A549 (cell line): ENCODE data around the gene MDC1. TPM values are rescaled to one million over a fixed set of nuclear protein-coding genes. Genes with fewer than 3 reads are reported as not detected.
A peak's percentile ranks its signal among the peaks of the same experiment; 100 is the strongest.

Experiments
- ATAC-seq, 2 experiments: fragments of 200-7000 bp in 1 of 2; fragments of >200 bp in 1 of 2; cut with Nextera tagmentation in 1 of 2; cut with Tn5 transposase in 1 of 2; 3 replicates each; pipeline versions ENCODE4 v1.8.0 to v1.9.1; 2018 to 2020; ENCODE audit warnings: mild to moderate bottlenecking in 1 of 2, moderate library complexity in 1 of 2
- CTCF ChIA-PET: fragments of 300-600 bp; sonication (Branson Sonifier 250); formaldehyde crosslinking; extraction: SDS; loops from one replicate; lab custom pipeline; 2021; ENCODE audit warnings: antibody characterized with exemption, inconsistent platforms; lab: Yijun Ruan, JAX
- POLR2A ChIA-PET: fragments of 350-600 bp; formaldehyde crosslinking; extraction: SDS; loops from one replicate; lab custom pipeline; 2021; ENCODE audit warnings: antibody characterized with exemption, inconsistent platforms; lab: Yijun Ruan, JAX
- DNase-seq, 2 experiments: peaks; one replicate each; pipeline versions ENCODE4 v3.0.0 to v3.0.0-alpha.2; 2011 to 2016; ENCODE audit warnings: low read depth in 1 of 2, low spot score in 1 of 2
- FAIRE-seq: peaks from 2 replicates; lab custom pipeline; 2011; peaks lifted over from hg19 to GRCh38; lab: Jason Lieb, UNC
- H3K27ac ChIP-seq, 2 experiments: fragments of >200 bp; sonication (Bioruptor Twin); formaldehyde crosslinking; 3 replicates each; pipeline ENCODE4 v1.5.1; 2016 to 2017
- H3K4me1 ChIP-seq: fragments of >200 bp; sonication (Bioruptor Twin); formaldehyde crosslinking; 3 replicates; pipeline ENCODE4 v1.6.1; 2016
- H3K4me2 ChIP-seq: fragments of >200 bp; sonication (Bioruptor Twin); formaldehyde crosslinking; 3 replicates; pipeline ENCODE4 v1.6.1; 2016
- H3K4me3 ChIP-seq: fragments of >200 bp; sonication (Bioruptor Twin); formaldehyde crosslinking; 3 replicates; pipeline ENCODE4 v1.5.1; 2016
- H3K9me3 ChIP-seq: fragments of >200 bp; sonication (Bioruptor Twin); formaldehyde crosslinking; 3 replicates; pipeline ENCODE4 v1.6.1; 2016
- CEBPB ChIP-seq, 2 experiments: fragments of >200 bp in 1 of 2; sonication (Bioruptor Twin) in 1 of 2; formaldehyde crosslinking in 1 of 2; IDR thresholded peaks; 2 replicates each; pipeline ENCODE4 v1.6.1; 2012 to 2016
- CHD2 ChIP-seq: fragments of 150-350 bp; IDR thresholded peaks from 2 replicates; pipeline ENCODE4 v1.6.1; 2014; ENCODE audit warnings: low read length; ENCODE audit not compliant: partially characterized antibody
- ESRRA ChIP-seq: fragments of 150-350 bp; IDR thresholded peaks from 2 replicates; pipeline ENCODE4 v1.6.1; 2014; ENCODE audit warnings: mild to moderate bottlenecking, low read length, borderline replicate concordance
- FOSB ChIP-seq: fragments of 250-450 bp; sonication (Bioruptor Pico); IDR thresholded peaks from 2 replicates; pipeline ENCODE4 v1.5.0; 2020; ENCODE audit warnings: mild to moderate bottlenecking, moderate library complexity
- FOSL2 ChIP-seq, 2 experiments: fragments of 450-650 bp in 1 of 2; fragments of >200 bp in 1 of 2; sonication (Bioruptor Twin) in 1 of 2; formaldehyde crosslinking; IDR thresholded peaks; 2 replicates each; pipeline versions ENCODE4 v1.5.0 to v1.6.1; 2016 to 2020; ENCODE audit warnings: mild to moderate bottlenecking in 1 of 2, moderate library complexity in 1 of 2
- GATA3 ChIP-seq: IDR thresholded peaks from 2 replicates; pipeline ENCODE4 v1.6.1; 2012; ENCODE audit warnings: borderline replicate concordance
- HDAC2 ChIP-seq: fragments of 200-600 bp; sonication (generic); IDR thresholded peaks from 2 replicates; pipeline ENCODE4 v1.6.1; 2016
- HEYL ChIP-seq: fragments of 250-450 bp; sonication (Bioruptor Pico); IDR thresholded peaks from 2 replicates; pipeline ENCODE4 v1.8.0; 2021; ENCODE audit warnings: mild to moderate bottlenecking, moderate library complexity
- HOXA7 ChIP-seq: fragments of 250-450 bp; sonication (Bioruptor Pico); IDR thresholded peaks from 2 replicates; pipeline ENCODE4 v1.5.0; 2020; ENCODE audit warnings: mild to moderate bottlenecking, moderate library complexity
- HOXB13 ChIP-seq: fragments of 250-450 bp; sonication (Bioruptor Pico); IDR thresholded peaks from 2 replicates; pipeline ENCODE4 v1.5.0; 2020; ENCODE audit warnings: low read depth, mild to moderate bottlenecking, moderate library complexity
- KDM1A ChIP-seq: fragments of 200-600 bp; sonication (generic); IDR thresholded peaks from 2 replicates; pipeline ENCODE4 v1.6.1; 2016; ENCODE audit warnings: low read depth, mild to moderate bottlenecking
- KDM5A ChIP-seq: fragments of 200-600 bp; sonication (generic); IDR thresholded peaks from 2 replicates; pipeline ENCODE4 v1.6.1; 2016; ENCODE audit warnings: antibody characterized with exemption, mild to moderate bottlenecking
- MAFK ChIP-seq: fragments of 450-650 bp; IDR thresholded peaks from 2 replicates; pipeline ENCODE4 v1.6.1; 2014; ENCODE audit not compliant: partially characterized antibody
- MAZ ChIP-seq: fragments of 150-350 bp; IDR thresholded peaks from 2 replicates; pipeline ENCODE4 v1.6.1; 2014; ENCODE audit warnings: antibody characterized with exemption, low read depth, low read length, borderline replicate concordance
- NR3C1 ChIP-seq: fragments of >200 bp; sonication (Bioruptor Twin); formaldehyde crosslinking; IDR thresholded peaks from 3 replicates; pipeline ENCODE4 v1.6.1; 2017
- PHF8 ChIP-seq: fragments of 200-600 bp; sonication (generic); IDR thresholded peaks from 2 replicates; pipeline ENCODE4 v1.6.1; 2016; ENCODE audit warnings: low read depth, mild to moderate bottlenecking, antibody characterized with exemption, moderate library complexity, borderline replicate concordance
- POLR2A ChIP-seq: IDR thresholded peaks from 2 replicates; pipeline ENCODE4 v1.6.1; 2012; ENCODE audit warnings: mild to moderate bottlenecking, low read length
- POLR2AphosphoS2 ChIP-seq: conservative IDR thresholded peaks from 2 replicates; pipeline ENCODE4 v1.6.1; 2012; ENCODE audit warnings: low read length, improper control_type of control experiment, inconsistent platforms
- RAD21 ChIP-seq, 2 experiments: fragments of >200 bp in 1 of 2; sonication (Bioruptor Twin) in 1 of 2; formaldehyde crosslinking in 1 of 2; IDR thresholded peaks in 1 of 2; conservative IDR thresholded peaks in 1 of 2; 2 replicates in 1 of 2; 3 replicates in 1 of 2; pipeline ENCODE4 v1.6.1; 2012 to 2018; ENCODE audit warnings: inconsistent platforms in 1 of 2
- RARB ChIP-seq: fragments of 250-450 bp; sonication (Bioruptor Pico); IDR thresholded peaks from 2 replicates; pipeline ENCODE4 v1.8.0; 2021; ENCODE audit warnings: mild to moderate bottlenecking, moderate library complexity
- RCOR1 ChIP-seq: fragments of 150-350 bp; IDR thresholded peaks from 2 replicates; pipeline ENCODE4 v1.6.1; 2014; ENCODE audit warnings: antibody characterized with exemption, low read length, low read depth
- RFX5 ChIP-seq: fragments of 450-650 bp; IDR thresholded peaks from 2 replicates; pipeline ENCODE4 v1.7.1; 2014; ENCODE audit warnings: antibody characterized with exemption, mild to moderate bottlenecking, moderate library complexity
- RNF2 ChIP-seq: fragments of 200-600 bp; sonication (generic); IDR thresholded peaks from 2 replicates; pipeline ENCODE4 v1.6.1; 2016; ENCODE audit warnings: low read depth, mild to moderate bottlenecking, antibody characterized with exemption, moderate library complexity, borderline replicate concordance
- SMC3 ChIP-seq: fragments of >200 bp; sonication (Bioruptor Twin); formaldehyde crosslinking; IDR thresholded peaks from 3 replicates; pipeline ENCODE4 v1.6.1; 2018; ENCODE audit warnings: inconsistent platforms
- SREBF2 ChIP-seq: fragments of 450-650 bp; IDR thresholded peaks from 2 replicates; pipeline ENCODE4 v1.6.1; 2014; ENCODE audit warnings: mild to moderate bottlenecking, moderate library complexity
- TFCP2L1 ChIP-seq: fragments of 250-450 bp; sonication (Bioruptor Pico); IDR thresholded peaks from 2 replicates; pipeline ENCODE4 v1.5.0; 2021; ENCODE audit warnings: mild to moderate bottlenecking
- TP53 ChIP-seq: fragments of 250-450 bp; sonication (Bioruptor Pico); IDR thresholded peaks from 2 replicates; pipeline ENCODE4 v1.5.0; 2021; ENCODE audit warnings: mild to moderate bottlenecking, moderate library complexity
- ZC3H11A ChIP-seq: fragments of 450-650 bp; IDR thresholded peaks from 2 replicates; pipeline ENCODE4 v1.6.1; 2014; ENCODE audit warnings: antibody characterized with exemption, mild to moderate bottlenecking
- ZNF302 ChIP-seq: fragments of 250-450 bp; sonication (Bioruptor Pico); IDR thresholded peaks from 2 replicates; pipeline ENCODE4 v1.9.0; 2021; ENCODE audit warnings: inconsistent platforms, mild to moderate bottlenecking, moderate library complexity
- ZSCAN20 ChIP-seq: fragments of 250-450 bp; sonication (Bioruptor Pico); IDR thresholded peaks from 2 replicates; pipeline ENCODE4 v1.8.0; 2022; ENCODE audit warnings: mild to moderate bottlenecking, moderate library complexity
- WGBS: methylation state at CpG from one replicate; pipeline ENCODE4 v1.1.6; 2017; ENCODE audit errors: missing lambda C conversion rate; 5-methylcytosine and 5-hydroxymethylcytosine counted together
- polyA plus RNA-seq, 4 experiments: library from polyadenylated mRNA; depleted of rRNA in 3 of 4; stranded (reverse); fragments of >200 nt; fragmentation: RNase III in 1 of 4; extraction: RNeasy Plus Mini Kit Qiagen cat#74134 plus additional on column Dnase treatment in 1 of 4; gene quantifications; 2 replicates in 3 of 4; 3 replicates in 1 of 4; pipeline ENCODE4 v1.2.3, GENCODE V29; 2011 to 2017
- TF ChIP-seq, protein P1 (sequence below): fragments of 450-650 bp; IDR thresholded peaks from 2 replicates; pipeline ENCODE4 v1.6.1; 2014; ENCODE audit warnings: antibody characterized with exemption
- TF ChIP-seq, protein P2 (sequence below): fragments of 150-350 bp; IDR thresholded peaks from 2 replicates; pipeline ENCODE4 v1.6.1; 2014; ENCODE audit warnings: low read depth, mild to moderate bottlenecking, low read length
- TF ChIP-seq, protein P3 (sequence below): fragments of 250-450 bp; sonication (Bioruptor Pico); IDR thresholded peaks from 2 replicates; pipeline ENCODE4 v1.5.0; 2021; ENCODE audit warnings: mild to moderate bottlenecking, moderate library complexity, borderline replicate concordance
- TF ChIP-seq, protein P4 (sequence below): IDR thresholded peaks from 2 replicates; pipeline ENCODE4 v1.6.1; 2012; ENCODE audit warnings: low read depth, borderline replicate concordance
- TF ChIP-seq, protein P5 (sequence below): IDR thresholded peaks from 2 replicates; pipeline ENCODE4 v1.6.1; 2012
- TF ChIP-seq, protein P6 (sequence below): fragments of >200 bp; sonication (Bioruptor Twin); formaldehyde crosslinking; IDR thresholded peaks from 3 replicates; pipeline ENCODE4 v1.6.1; 2016

Gene MDC1
- polyA plus RNA-seq, 2 of the 4 experiments (the other 2 are of a cell fraction): 8.2 to 16.5 TPM

DNA sequence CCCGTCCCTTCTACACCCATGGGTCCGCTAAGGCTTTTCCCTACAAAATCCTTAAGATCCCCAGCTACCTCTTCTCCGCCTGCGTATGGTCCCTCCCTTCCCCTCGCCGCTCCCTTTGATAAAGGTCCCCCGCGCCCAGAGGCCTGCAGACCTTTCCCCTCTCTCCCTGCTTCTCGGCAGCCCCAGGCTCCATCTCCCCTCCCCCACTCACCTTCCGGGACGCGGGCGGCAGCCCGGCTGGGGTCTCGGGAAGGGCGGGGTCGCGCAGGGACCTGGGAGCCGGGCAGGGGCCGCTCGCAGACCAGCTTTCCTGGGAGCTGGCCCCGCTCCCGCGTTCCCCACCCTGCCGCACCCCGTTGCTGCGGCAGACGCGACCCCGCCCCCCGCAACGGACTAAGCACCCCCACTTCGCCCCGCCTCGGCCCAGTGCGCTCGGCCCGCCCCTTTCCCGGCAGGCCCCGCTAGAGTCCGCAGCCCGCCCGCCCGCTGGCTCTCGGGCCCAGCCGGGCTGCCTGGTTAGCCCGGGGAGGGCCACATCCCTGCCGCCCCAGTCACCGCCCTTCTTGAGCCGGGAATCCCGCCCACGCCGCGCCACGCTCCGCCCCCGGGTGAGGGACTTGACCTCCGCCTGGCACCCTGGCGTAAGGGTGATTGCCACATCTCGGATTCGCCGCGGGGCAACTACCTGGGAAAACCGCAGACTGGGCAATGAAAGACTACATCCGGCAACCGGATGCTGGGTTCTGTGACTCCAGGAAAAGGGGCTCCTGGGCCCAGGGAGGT lies 25.4 kb upstream of the MDC1 start, which contains the start of gene FLOT1:
Gene FLOT1, minus strand, starts transcription at position 372 of the 783 bp plus-strand sequence. CDS start 498 bp downstream, outside the sequence.
- ChIA-PET CTCF (interaction anchor here (0.5 to 4.7 kb wide), 10 partner anchors 10 to 136 kb away, joined by 3 to 37 read pairs (median 4); no protein-coding TSS in a partner anchor), POLR2A (interaction anchor here (0.8 to 4.4 kb wide), 15 partner anchors 8 to 125 kb away, joined by 3 to 78 read pairs (median 4); partner anchors contain the start of gene MDC1)
- Histone ChIP-seq H3K27ac (peak within 1 kb of the TSS; percentile 97 to 98), H3K4me2 (peak within 1 kb of the TSS; percentile 89), H3K4me1 (peaks cover 64% of the 10 kb centered on the region), H3K9me3 (no peaks in the 10 kb centered on the region), H3K4me3 (peak within 1 kb of the TSS; percentile 99)
- peak; percentile 74 to 78 for ATAC-seq
- under 1% methylated on average over 22 of the region's 66 CpGs for WGBS
- DNase-seq: peak; percentile 64 to 94
- no peak for FAIRE-seq
- peak; percentile 98 for TF ChIP-seq POLR2AphosphoS2
- no peak for TF ChIP-seq SREBF2
- no peak for TF ChIP-seq ZC3H11A
- no peak for TF ChIP-seq RCOR1
- no peak for TF ChIP-seq HEYL (CRISPR knock-in tag)
- TF ChIP-seq RARB (CRISPR knock-in tag): peak; percentile 97
- TF ChIP-seq PHF8: no peak
- TF ChIP-seq ESRRA: peak; percentile 40; the same call in 1 of the 2 replicates
- peak; percentile 97 for TF ChIP-seq FOSB
- no peak for TF ChIP-seq MAZ
- TF ChIP-seq NR3C1: no peak
- 0 out of 2 replicates have a peak, but pooled peaks have one; percentile 15 for TF ChIP-seq HOXB13 (CRISPR knock-in tag)
- TF ChIP-seq FOSL2 (IDR thresholded peaks at IDR 0.05): no peak
- peak; percentile 44; the same call in 1 of the 2 replicates for TF ChIP-seq FOSL2 (CRISPR knock-in tag; IDR thresholded peaks at IDR 0.05)
- TF ChIP-seq, protein P1, sequence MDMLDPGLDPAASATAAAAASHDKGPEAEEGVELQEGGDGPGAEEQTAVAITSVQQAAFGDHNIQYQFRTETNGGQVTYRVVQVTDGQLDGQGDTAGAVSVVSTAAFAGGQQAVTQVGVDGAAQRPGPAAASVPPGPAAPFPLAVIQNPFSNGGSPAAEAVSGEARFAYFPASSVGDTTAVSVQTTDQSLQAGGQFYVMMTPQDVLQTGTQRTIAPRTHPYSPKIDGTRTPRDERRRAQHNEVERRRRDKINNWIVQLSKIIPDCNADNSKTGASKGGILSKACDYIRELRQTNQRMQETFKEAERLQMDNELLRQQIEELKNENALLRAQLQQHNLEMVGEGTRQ: no peak
- no peak; the same call in 2 of the 3 replicates for TF ChIP-seq SMC3
- TF ChIP-seq, protein P2, sequence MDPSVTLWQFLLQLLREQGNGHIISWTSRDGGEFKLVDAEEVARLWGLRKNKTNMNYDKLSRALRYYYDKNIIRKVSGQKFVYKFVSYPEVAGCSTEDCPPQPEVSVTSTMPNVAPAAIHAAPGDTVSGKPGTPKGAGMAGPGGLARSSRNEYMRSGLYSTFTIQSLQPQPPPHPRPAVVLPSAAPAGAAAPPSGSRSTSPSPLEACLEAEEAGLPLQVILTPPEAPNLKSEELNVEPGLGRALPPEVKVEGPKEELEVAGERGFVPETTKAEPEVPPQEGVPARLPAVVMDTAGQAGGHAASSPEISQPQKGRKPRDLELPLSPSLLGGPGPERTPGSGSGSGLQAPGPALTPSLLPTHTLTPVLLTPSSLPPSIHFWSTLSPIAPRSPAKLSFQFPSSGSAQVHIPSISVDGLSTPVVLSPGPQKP: no peak
- TF ChIP-seq, protein P3, sequence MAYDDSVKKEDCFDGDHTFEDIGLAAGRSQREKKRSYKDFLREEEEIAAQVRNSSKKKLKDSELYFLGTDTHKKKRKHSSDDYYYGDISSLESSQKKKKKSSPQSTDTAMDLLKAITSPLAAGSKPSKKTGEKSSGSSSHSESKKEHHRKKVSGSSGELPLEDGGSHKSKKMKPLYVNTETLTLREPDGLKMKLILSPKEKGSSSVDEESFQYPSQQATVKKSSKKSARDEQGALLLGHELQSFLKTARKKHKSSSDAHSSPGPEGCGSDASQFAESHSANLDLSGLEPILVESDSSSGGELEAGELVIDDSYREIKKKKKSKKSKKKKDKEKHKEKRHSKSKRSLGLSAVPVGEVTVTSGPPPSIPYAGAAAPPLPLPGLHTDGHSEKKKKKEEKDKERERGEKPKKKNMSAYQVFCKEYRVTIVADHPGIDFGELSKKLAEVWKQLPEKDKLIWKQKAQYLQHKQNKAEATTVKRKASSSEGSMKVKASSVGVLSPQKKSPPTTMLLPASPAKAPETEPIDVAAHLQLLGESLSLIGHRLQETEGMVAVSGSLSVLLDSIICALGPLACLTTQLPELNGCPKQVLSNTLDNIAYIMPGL (CRISPR knock-in tag): no peak
- TF ChIP-seq ZSCAN20 (CRISPR knock-in tag): 0 out of 2 replicates have a peak, but pooled peaks have one; percentile 21
- TF ChIP-seq, protein P4, sequence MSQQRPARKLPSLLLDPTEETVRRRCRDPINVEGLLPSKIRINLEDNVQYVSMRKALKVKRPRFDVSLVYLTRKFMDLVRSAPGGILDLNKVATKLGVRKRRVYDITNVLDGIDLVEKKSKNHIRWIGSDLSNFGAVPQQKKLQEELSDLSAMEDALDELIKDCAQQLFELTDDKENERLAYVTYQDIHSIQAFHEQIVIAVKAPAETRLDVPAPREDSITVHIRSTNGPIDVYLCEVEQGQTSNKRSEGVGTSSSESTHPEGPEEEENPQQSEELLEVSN: no peak; the same call in 1 of the 2 replicates
- peak; percentile 67 to 96 for TF ChIP-seq CEBPB (IDR thresholded peaks at IDR 0.05)
- peak; percentile 74 for TF ChIP-seq GATA3
- TF ChIP-seq RAD21 (conservative IDR thresholded peaks at IDR 0.05 in 1 of 2, IDR thresholded peaks at IDR 0.05 in 1 of 2): peak in 1 of 2 experiments; percentile 49; a peak in 3 of 5 replicates
- no peak for TF ChIP-seq RNF2
- TF ChIP-seq TFCP2L1 (CRISPR knock-in tag): peak; percentile 99
- TF ChIP-seq MAFK: no peak
- no peak for TF ChIP-seq ZNF302 (CRISPR knock-in tag)
- peak; percentile 74 for TF ChIP-seq POLR2A
- no peak for TF ChIP-seq RFX5
- peak; percentile 58 for TF ChIP-seq TP53
- TF ChIP-seq CHD2: peak; percentile 61
- TF ChIP-seq HOXA7: peak; percentile 96
- TF ChIP-seq KDM5A: no peak
- TF ChIP-seq, protein P5, sequence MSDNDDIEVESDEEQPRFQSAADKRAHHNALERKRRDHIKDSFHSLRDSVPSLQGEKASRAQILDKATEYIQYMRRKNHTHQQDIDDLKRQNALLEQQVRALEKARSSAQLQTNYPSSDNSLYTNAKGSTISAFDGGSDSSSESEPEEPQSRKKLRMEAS: peak; percentile 72
- TF ChIP-seq, protein P6, sequence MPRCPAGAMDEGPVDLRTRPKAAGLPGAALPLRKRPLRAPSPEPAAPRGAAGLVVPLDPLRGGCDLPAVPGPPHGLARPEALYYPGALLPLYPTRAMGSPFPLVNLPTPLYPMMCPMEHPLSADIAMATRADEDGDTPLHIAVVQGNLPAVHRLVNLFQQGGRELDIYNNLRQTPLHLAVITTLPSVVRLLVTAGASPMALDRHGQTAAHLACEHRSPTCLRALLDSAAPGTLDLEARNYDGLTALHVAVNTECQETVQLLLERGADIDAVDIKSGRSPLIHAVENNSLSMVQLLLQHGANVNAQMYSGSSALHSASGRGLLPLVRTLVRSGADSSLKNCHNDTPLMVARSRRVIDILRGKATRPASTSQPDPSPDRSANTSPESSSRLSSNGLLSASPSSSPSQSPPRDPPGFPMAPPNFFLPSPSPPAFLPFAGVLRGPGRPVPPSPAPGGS: peak; percentile 96; the same call in 2 of the 3 replicates
- no peak for TF ChIP-seq HDAC2
- no peak for TF ChIP-seq KDM1A
